Psoas muscle (tissue), 8 donors: Measurements from ENCODE around the gene RHOBTB3. TPM values are rescaled to one million over a fixed set of nuclear protein-coding genes. Genes with fewer than 3 reads are reported as not detected.

Experiments used
- ATAC-seq, 4 donors: fragments of 200-7000 bp; cut with Tn5 transposase; one replicate each; pipeline ENCODE4 v1.9.1; 2020; ENCODE audit warnings: moderate library complexity in 3 of 4, mild to moderate bottlenecking in 2 of 4
- DNase-seq, 2 donors: peaks; one replicate each; pipeline ENCODE4 v3.0.0-alpha.2; 2020
- H3K27ac ChIP-seq: fragments of 200-600 bp; one replicate; pipeline ENCODE4 v1.8.0; 2022
- H3K27me3 ChIP-seq, 3 donors: fragments of 200-600 bp in 1 of 3; one replicate each; pipeline versions ENCODE4 v1.6.1 to v1.8.0; 2013 to 2022; ENCODE audit warnings: low read length in 2 of 3, mild to moderate bottlenecking in 2 of 3, moderate library complexity in 1 of 3; ENCODE audit not compliant: insufficient read depth in 3 of 3
- H3K36me3 ChIP-seq, 2 donors: fragments of 200-600 bp in 1 of 2; one replicate each; pipeline versions ENCODE4 v1.6.1 to v1.8.0; 2013 to 2022; ENCODE audit warnings: low read depth in 1 of 2, mild to moderate bottlenecking in 1 of 2, moderate library complexity in 1 of 2; ENCODE audit not compliant: insufficient read depth in 1 of 2
- H3K4me1 ChIP-seq: fragments of 200-600 bp; one replicate; pipeline ENCODE4 v1.8.0; 2022
- H3K4me3 ChIP-seq: fragments of 200-600 bp; one replicate; pipeline ENCODE4 v1.8.0; 2022; ENCODE audit warnings: mild to moderate bottlenecking
- H3K9me3 ChIP-seq: fragments of 200-600 bp; one replicate; pipeline ENCODE4 v1.8.0; 2022
- WGBS, 3 donors: extraction: QIAGEN DNeasy Blood & Tissue Kit; methylation state at CpG; one replicate each; pipeline versions ENCODE4 v1.1.6 to v1.1.7; 2013; 5-methylcytosine and 5-hydroxymethylcytosine counted together
- intact Hi-C, 2 donors: fragments of 100-400 bp; cut with DNase I; formaldehyde crosslinking; loops; one replicate each; pipeline versions ENCODE4 v1.11.0 to v1.14.2; 2022
- polyA plus RNA-seq, 3 donors: library from polyadenylated mRNA; stranded (reverse); fragments of 200-250 nt; gene quantifications; one replicate each; pipeline ENCODE4 v1.2.3, GENCODE V29; 2013
- total RNA-seq, 4 donors: library from RNA; stranded (reverse); fragmentation: NEBNext Ultra II Directional in 2 of 4; extraction: Animal tissue kit (Norgen Biotek cat#: 25700) in 2 of 4; gene quantifications; one replicate each; pipeline versions ENCODE4 v1.2.1 to v1.2.4, GENCODE V29; 2021 to 2023
- TF ChIP-seq, protein P1 (sequence below): fragments of 200-600 bp; IDR thresholded peaks from one replicate; pipeline ENCODE4 v1.8.0; 2022; ENCODE audit warnings: antibody characterized with exemption
- donor health status: healthy with polysubstance abuse.
- donor health status: DM: no; HTN: no; CAD: no; lungs with moderate emphysema.
- donor health status: Bipolar disorder and iron deficiency.
- donor health status: healthy.
- donor health status: DM: yes; HTN: yes; CAD: no.
- donor health status: DM: no; HTN: no; CAD: no.
- donor health status: DM: no; HTN: no; CAD: no.
- donor health status: DM: yes; HTN: yes; CAD: no.

Gene RHOBTB3
- total and polyA plus RNA-seq, 7 donors: 19.0 to 86.0 (median 53.2) TPM

DNA sequence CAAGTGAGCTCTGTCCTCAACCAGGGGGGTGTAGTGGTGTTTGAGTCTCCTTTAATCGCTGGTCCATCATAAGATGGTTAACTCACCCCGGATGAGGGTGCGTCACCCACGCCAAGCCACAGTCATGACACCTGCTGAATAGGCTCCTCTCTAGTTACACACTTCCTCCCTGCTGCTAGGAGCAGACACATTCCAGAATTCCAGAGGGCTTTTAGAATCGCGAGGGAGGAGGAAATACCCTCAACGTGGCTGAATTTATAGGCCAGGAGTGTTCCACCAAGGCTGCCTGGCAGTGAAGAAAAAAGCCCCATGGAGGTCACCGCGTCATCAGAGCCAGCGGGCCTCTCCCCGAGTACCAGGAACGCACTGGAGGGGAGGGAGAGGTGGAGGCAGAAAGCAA lies 86.3 kb downstream of the RHOBTB3 start:
- peak; percentile 60 to 81 (median 70) for ATAC-seq
- WGBS, 3 donors: 18 to 23% (median 19%) methylated on average over 12 of the region's 12 CpGs

GRCh38 chr5:95818181-95819147 lies 87.3 kb downstream of the RHOBTB3 start:
- TF ChIP-seq, protein P1, sequence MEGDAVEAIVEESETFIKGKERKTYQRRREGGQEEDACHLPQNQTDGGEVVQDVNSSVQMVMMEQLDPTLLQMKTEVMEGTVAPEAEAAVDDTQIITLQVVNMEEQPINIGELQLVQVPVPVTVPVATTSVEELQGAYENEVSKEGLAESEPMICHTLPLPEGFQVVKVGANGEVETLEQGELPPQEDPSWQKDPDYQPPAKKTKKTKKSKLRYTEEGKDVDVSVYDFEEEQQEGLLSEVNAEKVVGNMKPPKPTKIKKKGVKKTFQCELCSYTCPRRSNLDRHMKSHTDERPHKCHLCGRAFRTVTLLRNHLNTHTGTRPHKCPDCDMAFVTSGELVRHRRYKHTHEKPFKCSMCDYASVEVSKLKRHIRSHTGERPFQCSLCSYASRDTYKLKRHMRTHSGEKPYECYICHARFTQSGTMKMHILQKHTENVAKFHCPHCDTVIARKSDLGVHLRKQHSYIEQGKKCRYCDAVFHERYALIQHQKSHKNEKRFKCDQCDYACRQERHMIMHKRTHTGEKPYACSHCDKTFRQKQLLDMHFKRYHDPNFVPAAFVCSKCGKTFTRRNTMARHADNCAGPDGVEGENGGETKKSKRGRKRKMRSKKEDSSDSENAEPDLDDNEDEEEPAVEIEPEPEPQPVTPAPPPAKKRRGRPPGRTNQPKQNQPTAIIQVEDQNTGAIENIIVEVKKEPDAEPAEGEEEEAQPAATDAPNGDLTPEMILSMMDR: no peak
- no peaks in the 10 kb centered on the region for H3K9me3 ChIP-seq
- H3K36me3 ChIP-seq: peaks cover 16 to 64% of the 10 kb centered on the region in 2 donors
- peak overlapping the region; percentile 95 for H3K4me3 ChIP-seq
- H3K27ac ChIP-seq: peak overlapping the region; percentile 95
- peaks cover 68% of the 10 kb centered on the region for H3K4me1 ChIP-seq
- ATAC-seq (peak; percentile 40 to 55 (median 48)), DNase-seq (peak in 1 of 2 donors; percentile 58)
- intact Hi-C loops: no loop called here
- no peaks in the 10 kb centered on the region for H3K27me3 ChIP-seq
- WGBS, 3 donors: 34 to 48% (median 36%) methylated on average over 14 of the region's 14 CpGs

More for the DNA sequence above, 86.3 kb downstream of the RHOBTB3 start:
- TF ChIP-seq, protein P1: no peak
- intact Hi-C loops: no loop called here
- no peaks in the 10 kb centered on the region for H3K27me3 ChIP-seq
- peak overlapping the region; percentile 95 for H3K27ac ChIP-seq
- H3K9me3 ChIP-seq: no peaks in the 10 kb centered on the region
- peaks cover 67% of the 10 kb centered on the region for H3K4me1 ChIP-seq
- peak overlapping the region; percentile 95 for H3K4me3 ChIP-seq
- DNase-seq: peak; percentile 57 to 75
- H3K36me3 ChIP-seq: peaks cover 16 to 70% of the 10 kb centered on the region in 2 donors

- peak overlapping the region; percentile 95 for H3K4me3 ChIP-seq
- H3K27me3 ChIP-seq: no peaks in the 10 kb centered on the region
- H3K9me3 ChIP-seq: no peaks in the 10 kb centered on the region
- TF ChIP-seq, protein P1: no peak
- H3K4me1 ChIP-seq: peaks cover 58% of the 10 kb centered on the region
- DNase-seq (no peak), ATAC-seq (no peak)
- intact Hi-C loops: loop anchor here in 1 of 2 donors (2.0 kb wide), 1 partner anchor 15 kb away; no protein-coding TSS in a partner anchor
- WGBS, 3 donors: 30 to 40% (median 33%) methylated on average over 9 of the region's 9 CpGs
- peak overlapping the region; percentile 95 for H3K27ac ChIP-seq
- peaks cover 4 to 35% of the 10 kb centered on the region in 2 donors for H3K36me3 ChIP-seq
Measured at GRCh38 chr5:95821110-95822021, 90.2 kb downstream of the RHOBTB3 start.

DNA sequence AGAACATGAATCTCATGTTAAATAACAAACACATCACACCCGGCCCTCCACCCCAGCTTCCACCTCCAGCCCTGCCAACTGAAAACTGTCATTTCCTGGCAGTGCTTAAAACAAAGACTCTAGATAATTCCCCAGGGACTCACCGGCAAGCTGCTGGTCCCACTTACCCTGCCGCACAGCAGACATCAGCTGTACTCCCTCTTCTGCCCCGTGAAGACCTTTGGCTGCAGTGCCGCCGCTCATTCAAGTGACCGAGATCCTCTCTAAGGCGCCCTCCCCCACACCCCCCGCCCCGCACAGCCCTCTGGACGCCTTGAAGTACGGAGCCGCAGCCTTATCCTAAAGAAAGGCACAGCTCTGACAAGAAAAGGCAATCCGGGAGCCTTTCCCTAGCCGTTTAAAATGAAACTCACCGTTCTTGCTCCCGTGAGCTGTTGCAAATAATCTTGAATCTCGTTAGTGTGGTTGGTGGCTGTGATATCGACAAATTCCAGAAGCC lies 91.0 kb downstream of the RHOBTB3 start:
- Histone ChIP-seq H3K27me3 (no peaks in the 10 kb centered on the region), H3K36me3 (peaks cover 4 to 28% of the 10 kb centered on the region in 2 donors), H3K9me3 (no peaks in the 10 kb centered on the region), H3K4me1 (peaks cover 52% of the 10 kb centered on the region), H3K27ac (peak overlapping the region; percentile 95), H3K4me3 (peak overlapping the region; percentile 95)
- intact Hi-C loops: loop anchor here in 1 of 2 donors (2.0 kb wide), 1 partner anchor 15 kb away; no protein-coding TSS in a partner anchor
- WGBS, 3 donors: 0 to 1% (median 0%) methylated on average over 19 of the region's 19 CpGs
- ATAC-seq: peak in 3 of 4 donors; percentile 29 to 44 (median 33)
- peak; percentile 63 to 77 for DNase-seq
- TF ChIP-seq, protein P1: no peak
